ENCODE measurements around the gene GAGE12J.

DNA sequence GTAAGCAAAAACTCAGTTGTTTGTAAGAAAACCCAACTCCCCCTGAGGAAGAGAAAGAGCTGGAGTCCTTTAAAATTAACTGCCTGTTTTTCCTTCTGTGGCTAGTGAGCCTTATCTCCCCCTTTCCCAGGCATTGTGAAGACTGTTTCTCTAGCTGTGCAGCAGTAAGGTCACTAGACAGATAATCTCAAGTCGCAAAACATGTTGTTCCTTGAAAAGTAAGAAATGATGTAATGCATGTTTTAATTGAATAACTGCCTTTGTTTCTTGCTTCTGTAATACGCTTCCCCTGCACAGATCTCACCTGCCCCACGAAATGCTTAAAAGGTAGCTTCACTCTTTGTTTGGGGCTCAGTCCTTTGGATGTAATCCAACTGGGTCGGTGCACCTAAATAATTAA lies 5.8 kb upstream of the GAGE12J start:
- no peak for TF ChIP-seq EZH2 (IDR thresholded peaks at IDR 0.05; ENCODE audit: borderline replicate concordance)
- TF ChIP-seq CTCF (IDR thresholded peaks at IDR 0.05; ENCODE audit: poor library complexity) = no peak
- no peak for TF ChIP-seq EZH2phosphoT487 (IDR thresholded peaks at IDR 0.05; ENCODE audit: low read depth, severe bottlenecking, unreplicated experiment)
